GM13977 (cell line): ENCODE measurements around the gene BMERB1.
"Not testable (repeated sequence)": the region's sequence is repeated elsewhere in the genome, so short reads cannot be mapped to it uniquely, and the experiment has no call there.

Source experiments
- DNase-seq: peaks from one replicate; pipeline ENCODE4 v3.0.0; 2012; ENCODE audit warnings: low spot score
- in situ Hi-C: fragments of 300-500 bp; cut with MboI; formaldehyde crosslinking; loops from one replicate; pipeline ENCODE4 v1.12.0; 2022; ENCODE audit warnings: low sequenced_read_pairs, low pct_unique_long_range_greater_than_20kb, mixed read lengths, inconsistent platforms; ENCODE audit not compliant: unreplicated experiment
- TF ChIP-seq, protein P1 (sequence below): IDR thresholded peaks from 2 replicates; pipeline ENCODE4 v1.5.1; 2012; ENCODE audit warnings: mild to moderate bottlenecking, control low read depth; ENCODE audit not compliant: insufficient read depth; ENCODE audit errors: extremely low read depth, missing control alignments

The BMERB1 gene

DNA sequence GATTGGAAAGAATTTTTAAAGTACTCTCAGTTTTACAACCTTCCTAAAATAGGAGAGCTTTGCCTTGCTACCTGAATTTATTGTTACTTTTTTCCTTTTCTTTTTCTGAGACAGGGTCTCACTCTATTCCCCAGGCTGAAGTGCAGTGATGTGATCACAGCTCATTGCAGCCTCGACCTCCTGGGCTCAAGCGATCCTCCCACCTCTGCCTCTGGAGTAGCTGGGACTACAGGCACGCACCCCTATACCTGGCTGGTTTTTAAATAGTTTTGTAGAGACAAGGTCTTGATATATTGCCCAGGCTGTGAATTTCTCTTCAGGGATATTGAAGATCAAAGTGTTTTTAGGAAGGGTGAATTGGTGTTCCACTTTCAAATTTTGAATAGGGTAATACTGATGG is 35.1 kb upstream of the BMERB1 start:
- TF ChIP-seq, protein P1, sequence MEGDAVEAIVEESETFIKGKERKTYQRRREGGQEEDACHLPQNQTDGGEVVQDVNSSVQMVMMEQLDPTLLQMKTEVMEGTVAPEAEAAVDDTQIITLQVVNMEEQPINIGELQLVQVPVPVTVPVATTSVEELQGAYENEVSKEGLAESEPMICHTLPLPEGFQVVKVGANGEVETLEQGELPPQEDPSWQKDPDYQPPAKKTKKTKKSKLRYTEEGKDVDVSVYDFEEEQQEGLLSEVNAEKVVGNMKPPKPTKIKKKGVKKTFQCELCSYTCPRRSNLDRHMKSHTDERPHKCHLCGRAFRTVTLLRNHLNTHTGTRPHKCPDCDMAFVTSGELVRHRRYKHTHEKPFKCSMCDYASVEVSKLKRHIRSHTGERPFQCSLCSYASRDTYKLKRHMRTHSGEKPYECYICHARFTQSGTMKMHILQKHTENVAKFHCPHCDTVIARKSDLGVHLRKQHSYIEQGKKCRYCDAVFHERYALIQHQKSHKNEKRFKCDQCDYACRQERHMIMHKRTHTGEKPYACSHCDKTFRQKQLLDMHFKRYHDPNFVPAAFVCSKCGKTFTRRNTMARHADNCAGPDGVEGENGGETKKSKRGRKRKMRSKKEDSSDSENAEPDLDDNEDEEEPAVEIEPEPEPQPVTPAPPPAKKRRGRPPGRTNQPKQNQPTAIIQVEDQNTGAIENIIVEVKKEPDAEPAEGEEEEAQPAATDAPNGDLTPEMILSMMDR = no peak
- DNase-seq = no peak
- in situ Hi-C loops = no loop called here

- in situ Hi-C loops, DNase-seq: not testable (repeated sequence)
These were observed 34.1 kb upstream of the BMERB1 start for GRCh38 chr16:15400314-15400713.

GRCh38 chr16:15401972-15402371 is 32.4 kb upstream of the BMERB1 start:
- in situ Hi-C loops = no loop called here
- TF ChIP-seq, protein P1 = no peak
- no peak for DNase-seq

DNA sequence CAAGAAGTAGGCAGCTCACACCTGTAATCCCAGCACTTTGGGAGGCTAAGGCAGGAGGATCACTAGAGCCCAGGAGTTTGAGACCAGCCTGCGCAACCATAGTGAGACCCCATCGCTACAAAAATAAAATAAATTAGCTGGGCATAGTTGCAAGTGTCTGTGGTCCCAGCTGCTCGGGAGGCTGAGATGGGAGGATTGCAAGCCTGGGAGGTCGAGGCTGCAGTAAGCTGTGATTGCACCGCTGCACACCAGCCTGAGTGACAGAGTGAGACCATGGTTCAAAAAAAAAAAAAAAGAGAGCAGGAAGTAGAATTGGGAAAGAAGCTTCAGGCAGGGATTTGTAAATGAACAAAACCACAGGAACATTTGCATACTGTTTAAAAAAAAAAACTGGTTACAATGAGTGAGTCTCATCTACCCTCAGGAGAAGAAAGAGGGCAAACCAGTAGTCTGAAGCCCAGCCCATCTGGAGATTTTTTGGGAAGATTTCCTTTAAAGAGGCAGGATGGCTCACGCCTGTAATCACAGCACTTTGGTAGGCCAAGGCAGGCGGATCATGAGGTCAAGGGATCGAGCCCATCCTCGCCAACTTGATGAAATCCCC is 30.9 kb upstream of the BMERB1 start:
- no peak for DNase-seq
- in situ Hi-C loops = no loop called here
- TF ChIP-seq, protein P1 = no peak

- in situ Hi-C loops, DNase-seq: not testable (repeated sequence)
These were observed 30.3 kb upstream of the BMERB1 start for GRCh38 chr16:15404091-15404490.

DNA sequence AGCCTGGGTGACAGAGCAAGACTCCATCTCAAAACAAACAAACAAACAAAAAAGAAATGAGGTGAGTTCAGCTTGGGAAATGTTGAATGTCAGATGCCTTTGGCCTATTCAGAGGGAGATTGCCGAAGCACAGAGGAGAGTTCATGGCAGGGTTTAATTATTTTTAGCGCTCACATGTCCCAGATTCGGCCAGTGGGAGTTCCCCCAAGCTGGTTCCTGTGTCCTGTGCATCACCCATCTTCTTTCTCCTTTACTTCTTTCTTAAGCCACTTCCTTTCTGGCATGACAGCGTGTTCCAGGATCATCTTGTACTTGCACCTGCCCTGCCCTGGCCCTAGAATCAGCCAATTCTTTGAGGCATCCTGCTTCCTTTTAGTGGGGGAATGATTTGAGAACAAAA is 29.6 kb upstream of the BMERB1 start:
- in situ Hi-C loops = no loop called here
- DNase-seq = no peak
- TF ChIP-seq, protein P1 = no peak

GRCh38 chr16:15407756-15408155 is 26.6 kb upstream of the BMERB1 start:
- DNase-seq, in situ Hi-C loops: not testable (repeated sequence)

- in situ Hi-C loops, DNase-seq: not testable (repeated sequence)
These were observed 24.9 kb upstream of the BMERB1 start for GRCh38 chr16:15409476-15409875.

GRCh38 chr16:15415511-15415985 is 18.8 kb upstream of the BMERB1 start:
- TF ChIP-seq, protein P1 = no peak
- no peak for DNase-seq
- in situ Hi-C loops = no loop called here
